Gastroesophageal sphincter (tissue), 4 donors: ENCODE results near the gene CCNY. TPM values are rescaled to one million over a fixed set of nuclear protein-coding genes. Genes with fewer than 3 reads are reported as not detected.

Experiments used
- ATAC-seq: fragments of 150-250 bp; one replicate; pipeline ENCODE4 v1.9.1; 2016; ENCODE audit warnings: mild to moderate bottlenecking, moderate library complexity
- H3K27ac ChIP-seq, 4 donors: fragments of 200-600 bp; sonication (generic) in 3 of 4; 1 replicate in 3 of 4; 2 replicates in 1 of 4; pipeline ENCODE4 v1.5.1; 2016 to 2019
- H3K27me3 ChIP-seq: fragments of 200-600 bp; sonication (generic); one replicate; pipeline ENCODE4 v1.5.1; 2019
- H3K36me3 ChIP-seq, 2 donors: fragments of 200-600 bp; sonication (generic); one replicate each; pipeline ENCODE4 v1.5.1; 2019; ENCODE audit warnings: control low read depth in 1 of 2
- H3K4me1 ChIP-seq, 3 donors: fragments of 200-600 bp; sonication (generic); 1 replicate in 2 of 3; 2 replicates in 1 of 3; pipeline ENCODE4 v1.5.1; 2016 to 2019; ENCODE audit warnings: control low read depth in 2 of 3
- H3K4me3 ChIP-seq, 2 donors: fragments of 200-600 bp; sonication (generic); one replicate each; pipeline ENCODE4 v1.5.1; 2019; ENCODE audit warnings: mild to moderate bottlenecking in 1 of 2, moderate library complexity in 1 of 2
- H3K9me3 ChIP-seq, 3 donors: fragments of 200-600 bp; sonication (generic); one replicate each; pipeline ENCODE4 v1.5.1; 2017 to 2019; ENCODE audit warnings: control low read depth in 2 of 3
- CTCF ChIP-seq, 4 experiments: fragments of 200-600 bp in 2 of 4; fragments of 450-650 bp in 2 of 4; sonication (generic) in 1 of 4; IDR thresholded peaks; one replicate each; pipeline ENCODE4 v1.5.1; 2017 to 2019; ENCODE audit warnings: antibody characterized with exemption in 4 of 4, mild to moderate bottlenecking in 2 of 4, moderate library complexity in 2 of 4
- EP300 ChIP-seq: sonication (generic); formaldehyde crosslinking; IDR thresholded peaks from one replicate; pipeline ENCODE4 v1.6.1; 2017; ENCODE audit warnings: antibody characterized with exemption, mild to moderate bottlenecking
- POLR2A ChIP-seq, 2 donors: fragments of 450-650 bp; IDR thresholded peaks; one replicate each; pipeline ENCODE4 v1.6.1; 2017; ENCODE audit warnings: antibody characterized with exemption in 2 of 2, mild to moderate bottlenecking in 2 of 2, moderate library complexity in 1 of 2
- POLR2AphosphoS5 ChIP-seq: sonication (generic); formaldehyde crosslinking; IDR thresholded peaks from one replicate; pipeline ENCODE4 v1.6.1; 2017; ENCODE audit warnings: antibody characterized with exemption
- WGBS, 2 donors: methylation state at CpG; one replicate each; pipeline ENCODE4 v1.1.5; 2018; ENCODE audit warnings: low coverage in 1 of 2; 5-methylcytosine and 5-hydroxymethylcytosine counted together
- total RNA-seq, 4 donors: library from RNA; depleted of rRNA; stranded (reverse); fragments of >200 nt; gene quantifications; one replicate each; pipeline ENCODE4 v1.1.0, GENCODE V29; 2016

The CCNY gene
- total RNA-seq, 4 donors from 2014 or later, result 35.5 to 106 (median 63.2) TPM

DNA sequence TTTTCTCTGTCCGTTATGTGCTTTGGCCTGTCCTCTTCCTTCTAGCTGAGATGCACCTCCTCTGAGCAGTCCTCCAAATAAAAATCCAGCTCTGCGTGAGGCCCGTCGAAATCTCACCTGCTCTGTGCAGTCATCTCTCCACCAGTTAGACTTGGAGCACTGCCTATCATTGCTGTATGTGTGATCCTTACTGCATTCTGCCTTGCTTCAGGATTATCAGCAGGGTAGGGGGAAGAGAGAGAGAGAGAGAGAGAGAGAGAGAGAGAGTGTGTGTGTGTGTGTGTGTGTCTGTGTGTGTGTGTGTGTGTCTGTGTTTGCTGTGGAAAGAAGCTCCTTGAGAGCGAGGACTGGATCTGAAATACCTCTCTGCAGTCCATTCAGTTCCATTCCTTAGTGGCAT lies 129.4 kb downstream of the CCNY start:
- H3K27ac ChIP-seq, result no peak overlapping the region
- H3K27me3 ChIP-seq, result no peaks in the 10 kb centered on the region
- WGBS, 2 donors, result 78 to 100% methylated on average over 1 to 3 of the region's 5 CpGs
- no peak overlapping the region for H3K4me3 ChIP-seq
- H3K4me1 ChIP-seq, result peaks cover 0 to 74% (median 7%) of the 10 kb centered on the region in 3 donors
- no peak for ATAC-seq
- no peaks in the 10 kb centered on the region for H3K9me3 ChIP-seq
- H3K36me3 ChIP-seq, result no peaks in the 10 kb centered on the region
- TF ChIP-seq CTCF (IDR thresholded peaks at IDR 0.05) (no peak), POLR2A (IDR thresholded peaks at IDR 0.05) (no peak), POLR2AphosphoS5 (no peak)

DNA sequence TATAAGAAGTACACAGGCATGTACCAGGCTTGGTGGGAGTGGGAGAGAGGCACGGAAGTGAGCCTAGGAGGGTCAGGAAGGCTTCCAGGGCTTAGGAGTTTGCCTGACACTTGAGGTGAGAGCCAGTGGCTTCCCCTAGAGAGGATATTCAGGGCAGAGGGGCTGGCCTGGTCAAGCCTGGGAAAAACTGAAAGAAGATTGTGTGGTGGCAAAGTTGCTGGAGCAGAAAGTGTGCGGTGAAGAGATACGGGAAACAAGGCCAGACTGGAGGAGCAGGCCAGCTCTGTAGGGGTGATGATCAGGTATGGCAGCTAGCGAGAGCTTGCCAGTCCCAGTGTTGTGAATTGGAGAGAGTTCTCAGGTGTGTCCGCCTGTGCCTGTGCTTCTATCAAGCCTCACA lies 129.9 kb downstream of the CCNY start:
- no peaks in the 10 kb centered on the region for H3K9me3 ChIP-seq
- 83 to 97% methylated on average over 1 to 4 of the region's 5 CpGs for WGBS, 2 donors
- no peaks in the 10 kb centered on the region for H3K36me3 ChIP-seq
- H3K4me3 ChIP-seq, result no peak overlapping the region
- H3K4me1 ChIP-seq, result peaks cover 0 to 74% (median 10%) of the 10 kb centered on the region in 3 donors
- TF ChIP-seq POLR2A (IDR thresholded peaks at IDR 0.05) (no peak), CTCF (IDR thresholded peaks at IDR 0.05) (no peak), EP300 (no peak), POLR2AphosphoS5 (no peak)
- no peaks in the 10 kb centered on the region for H3K27me3 ChIP-seq
- no peak for ATAC-seq
- H3K27ac ChIP-seq, result no peak overlapping the region

GRCh38 chr10:35466661-35467060 lies 130.4 kb downstream of the CCNY start:
- TF ChIP-seq EP300 (no peak), CTCF (IDR thresholded peaks at IDR 0.05) (no peak), POLR2A (IDR thresholded peaks at IDR 0.05) (no peak), POLR2AphosphoS5 (no peak)
- Histone ChIP-seq H3K4me3 (no peak overlapping the region), H3K4me1 (peaks cover 0 to 74% (median 14%) of the 10 kb centered on the region in 3 donors), H3K27ac (no peak overlapping the region), H3K36me3 (no peaks in the 10 kb centered on the region), H3K27me3 (no peaks in the 10 kb centered on the region), H3K9me3 (no peaks in the 10 kb centered on the region)
- no peak for ATAC-seq
- 80 to 100% methylated on average over 1 to 2 of the region's 4 CpGs for WGBS, 2 donors

DNA sequence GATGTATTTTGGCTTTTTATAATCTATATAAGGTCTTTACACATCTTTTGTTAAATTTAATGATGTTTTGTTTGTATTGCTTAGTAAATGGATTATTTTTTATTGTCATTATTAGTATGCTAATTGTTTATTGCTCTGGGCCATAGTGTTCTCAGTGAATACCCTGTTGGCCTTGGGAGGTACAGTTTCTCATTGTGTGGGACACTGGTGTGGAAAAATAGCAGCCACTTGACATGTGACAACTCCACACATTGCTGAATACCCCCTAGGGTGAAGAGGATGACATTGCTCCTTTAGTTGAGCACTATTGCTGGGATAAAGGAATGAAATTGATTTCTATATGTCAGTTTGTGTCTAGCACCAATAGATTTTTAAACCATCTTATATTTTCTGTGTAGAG lies 130.9 kb downstream of the CCNY start:
- ATAC-seq, result no peak

More for the DNA sequence above, 130.9 kb downstream of the CCNY start:
- Histone ChIP-seq H3K4me1 (peaks cover 0 to 74% (median 12%) of the 10 kb centered on the region in 3 donors), H3K27me3 (no peaks in the 10 kb centered on the region), H3K36me3 (no peaks in the 10 kb centered on the region), H3K9me3 (no peaks in the 10 kb centered on the region), H3K4me3 (no peak overlapping the region), H3K27ac (no peak overlapping the region)
- no peak for TF ChIP-seq EP300
- TF ChIP-seq CTCF (IDR thresholded peaks at IDR 0.05), result no peak
- no peak for TF ChIP-seq POLR2A (IDR thresholded peaks at IDR 0.05)
- TF ChIP-seq POLR2AphosphoS5, result no peak
